GM12878 (cell line): Measurements from ENCODE around the gene DOK1.

Source experiments
- ATF7 ChIP-seq: fragments of 450-650 bp; IDR thresholded peaks from 2 replicates; pipeline ENCODE4 v1.6.1; 2016; ENCODE audit warnings: low read depth, mild to moderate bottlenecking
- BHLHE40 ChIP-seq, 2 experiments: fragments of 450-650 bp in 1 of 2; IDR thresholded peaks; 2 replicates each; pipeline ENCODE4 v1.6.1; 2011 to 2017; ENCODE audit warnings: low read depth in 2 of 2, borderline replicate concordance in 1 of 2, improper control_type of control experiment in 1 of 2, low read length in 1 of 2, mild to moderate bottlenecking in 1 of 2
- CTCF ChIP-seq, 3 experiments: IDR thresholded peaks in 2 of 3; conservative IDR thresholded peaks in 1 of 3; 2 replicates each; pipeline ENCODE4 v1.5.1; 2011; ENCODE audit warnings: low read depth in 3 of 3, low read length in 3 of 3, mild to moderate bottlenecking in 3 of 3, control low read depth in 2 of 3, moderate library complexity in 2 of 3, inconsistent platforms in 1 of 3, mixed read lengths in 1 of 3; ENCODE audit not compliant: control insufficient read depth in 2 of 3, insufficient read depth in 1 of 3; ENCODE audit errors: extremely low read depth in 1 of 3
- EGR1 ChIP-seq, 2 experiments: IDR thresholded peaks; 1 replicate in 1 of 2; 2 replicates in 1 of 2; pipeline ENCODE4 v1.6.1; 2011 to 2012; ENCODE audit warnings: low read depth in 2 of 2, low read length in 2 of 2, borderline replicate concordance in 1 of 2, mild to moderate bottlenecking in 1 of 2, moderate library complexity in 1 of 2
- EP300 ChIP-seq, 2 experiments: fragments of 150-350 bp in 1 of 2; IDR thresholded peaks; 2 replicates each; pipeline ENCODE4 v1.6.1; 2011 to 2012; ENCODE audit warnings: low read depth in 2 of 2, low read length in 2 of 2, borderline replicate concordance in 1 of 2, improper control_type of control experiment in 1 of 2, inconsistent platforms in 1 of 2; ENCODE audit not compliant: control insufficient read depth in 1 of 2
- ESRRA ChIP-seq: IDR thresholded peaks from 2 replicates; pipeline ENCODE4 v1.6.1; 2012; ENCODE audit warnings: mild to moderate bottlenecking, low read length, improper control_type of control experiment
- ETV6 ChIP-seq, 2 experiments: fragments of 450-650 bp in 1 of 2; IDR thresholded peaks in 1 of 2; conservative IDR thresholded peaks in 1 of 2; 2 replicates each; pipeline ENCODE4 v1.6.1; 2014; ENCODE audit warnings: antibody characterized with exemption in 1 of 2, borderline replicate concordance in 1 of 2, low read depth in 1 of 2, mild to moderate bottlenecking in 1 of 2, moderate library complexity in 1 of 2
- JUND ChIP-seq: IDR thresholded peaks from 2 replicates; pipeline ENCODE4 v1.6.1; 2012; ENCODE audit warnings: low read depth, mild to moderate bottlenecking, low read length, improper control_type of control experiment, moderate library complexity
- KLF5 ChIP-seq: fragments of 450-650 bp; IDR thresholded peaks from 2 replicates; pipeline ENCODE4 v1.6.1; 2014; ENCODE audit warnings: mild to moderate bottlenecking; ENCODE audit not compliant: partially characterized antibody
- PBX3 ChIP-seq: IDR thresholded peaks from 2 replicates; pipeline ENCODE4 v1.6.1; 2011; ENCODE audit warnings: mild to moderate bottlenecking, low read depth, low read length, moderate library complexity; ENCODE audit not compliant: insufficient replicate concordance
- SMAD1 ChIP-seq: fragments of 450-650 bp; IDR thresholded peaks from 2 replicates; pipeline ENCODE4 v1.6.1; 2018; ENCODE audit warnings: mild to moderate bottlenecking, low read depth; ENCODE audit not compliant: partially characterized antibody
- SREBF2 ChIP-seq: IDR thresholded peaks from 2 replicates; pipeline ENCODE4 v1.6.1; 2012; ENCODE audit warnings: mild to moderate bottlenecking, low read length
- TF ChIP-seq, protein P1 (sequence below): IDR thresholded peaks from 2 replicates; pipeline ENCODE4 v1.6.1; 2011; ENCODE audit warnings: borderline replicate concordance, low read depth, mild to moderate bottlenecking, moderate library complexity, mixed read lengths, low read length; ENCODE audit not compliant: insufficient read depth; ENCODE audit errors: extremely low read length
- TF ChIP-seq, protein P2 (sequence below): IDR thresholded peaks from 2 replicates; pipeline ENCODE4 v1.6.1; 2012; ENCODE audit warnings: mild to moderate bottlenecking, low read depth, low read length

GRCh38 chr2:74522516-74522915 lies 32.0 kb upstream of the DOK1 start:
- no peak for TF ChIP-seq SMAD1
- TF ChIP-seq SREBF2 = no peak
- TF ChIP-seq ATF7 = no peak
- no peak for TF ChIP-seq PBX3
- TF ChIP-seq ETV6 (conservative IDR thresholded peaks at IDR 0.05 in 1 of 2, IDR thresholded peaks at IDR 0.05 in 1 of 2; ENCODE audit: borderline replicate concordance in 1 of 2, low read depth in 1 of 2) = no peak
- TF ChIP-seq EP300 (IDR thresholded peaks at IDR 0.05; ENCODE audit: borderline replicate concordance in 1 of 2, control insufficient read depth in 1 of 2, low read depth in 2 of 2, low read length in 2 of 2) = no peak
- no peak for TF ChIP-seq EGR1 (IDR thresholded peaks at IDR 0.05; ENCODE audit: borderline replicate concordance in 1 of 2, low read depth in 2 of 2, low read length in 2 of 2)
- TF ChIP-seq KLF5 = no peak
- TF ChIP-seq CTCF (IDR thresholded peaks at IDR 0.05 in 2 of 3, conservative IDR thresholded peaks at IDR 0.05 in 1 of 3; ENCODE audit: control insufficient read depth in 2 of 3, extremely low read depth in 1 of 3, insufficient read depth in 1 of 3, low read depth in 3 of 3, low read length in 3 of 3) = no peak
- TF ChIP-seq, protein P1, sequence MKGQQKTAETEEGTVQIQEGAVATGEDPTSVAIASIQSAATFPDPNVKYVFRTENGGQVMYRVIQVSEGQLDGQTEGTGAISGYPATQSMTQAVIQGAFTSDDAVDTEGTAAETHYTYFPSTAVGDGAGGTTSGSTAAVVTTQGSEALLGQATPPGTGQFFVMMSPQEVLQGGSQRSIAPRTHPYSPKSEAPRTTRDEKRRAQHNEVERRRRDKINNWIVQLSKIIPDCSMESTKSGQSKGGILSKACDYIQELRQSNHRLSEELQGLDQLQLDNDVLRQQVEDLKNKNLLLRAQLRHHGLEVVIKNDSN = no peak
- no peak for TF ChIP-seq BHLHE40 (IDR thresholded peaks at IDR 0.05; ENCODE audit: borderline replicate concordance in 1 of 2, low read depth in 2 of 2, low read length in 1 of 2)
- TF ChIP-seq, protein P2, sequence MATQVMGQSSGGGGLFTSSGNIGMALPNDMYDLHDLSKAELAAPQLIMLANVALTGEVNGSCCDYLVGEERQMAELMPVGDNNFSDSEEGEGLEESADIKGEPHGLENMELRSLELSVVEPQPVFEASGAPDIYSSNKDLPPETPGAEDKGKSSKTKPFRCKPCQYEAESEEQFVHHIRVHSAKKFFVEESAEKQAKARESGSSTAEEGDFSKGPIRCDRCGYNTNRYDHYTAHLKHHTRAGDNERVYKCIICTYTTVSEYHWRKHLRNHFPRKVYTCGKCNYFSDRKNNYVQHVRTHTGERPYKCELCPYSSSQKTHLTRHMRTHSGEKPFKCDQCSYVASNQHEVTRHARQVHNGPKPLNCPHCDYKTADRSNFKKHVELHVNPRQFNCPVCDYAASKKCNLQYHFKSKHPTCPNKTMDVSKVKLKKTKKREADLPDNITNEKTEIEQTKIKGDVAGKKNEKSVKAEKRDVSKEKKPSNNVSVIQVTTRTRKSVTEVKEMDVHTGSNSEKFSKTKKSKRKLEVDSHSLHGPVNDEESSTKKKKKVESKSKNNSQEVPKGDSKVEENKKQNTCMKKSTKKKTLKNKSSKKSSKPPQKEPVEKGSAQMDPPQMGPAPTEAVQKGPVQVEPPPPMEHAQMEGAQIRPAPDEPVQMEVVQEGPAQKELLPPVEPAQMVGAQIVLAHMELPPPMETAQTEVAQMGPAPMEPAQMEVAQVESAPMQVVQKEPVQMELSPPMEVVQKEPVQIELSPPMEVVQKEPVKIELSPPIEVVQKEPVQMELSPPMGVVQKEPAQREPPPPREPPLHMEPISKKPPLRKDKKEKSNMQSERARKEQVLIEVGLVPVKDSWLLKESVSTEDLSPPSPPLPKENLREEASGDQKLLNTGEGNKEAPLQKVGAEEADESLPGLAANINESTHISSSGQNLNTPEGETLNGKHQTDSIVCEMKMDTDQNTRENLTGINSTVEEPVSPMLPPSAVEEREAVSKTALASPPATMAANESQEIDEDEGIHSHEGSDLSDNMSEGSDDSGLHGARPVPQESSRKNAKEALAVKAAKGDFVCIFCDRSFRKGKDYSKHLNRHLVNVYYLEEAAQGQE = no peak
- no peak for TF ChIP-seq ESRRA
- TF ChIP-seq JUND = no peak
